Right lobe of liver (tissue), 4 donors: Measurements from ENCODE around the gene GNAQ.

Experiments
- POLR2A ChIP-seq: fragments of 450-650 bp; IDR thresholded peaks from one replicate; pipeline ENCODE4 v1.6.1; 2017; ENCODE audit warnings: antibody characterized with exemption, mild to moderate bottlenecking
- TF ChIP-seq, protein P1 (sequence below), 4 donors: fragments of 200-600 bp in 3 of 4; fragments of 450-650 bp in 1 of 4; IDR thresholded peaks; one replicate each; pipeline versions ENCODE4 v1.5.1 to v1.8.0; 2016 to 2022; ENCODE audit warnings: antibody characterized with exemption in 4 of 4, mild to moderate bottlenecking in 2 of 4
- donor health status: DM: no; HTN: no; CAD: no.
- donor health status: DM: no; HTN: no; CAD: no.
- donor health status: DM: no; HTN: yes; CAD: no.

DNA sequence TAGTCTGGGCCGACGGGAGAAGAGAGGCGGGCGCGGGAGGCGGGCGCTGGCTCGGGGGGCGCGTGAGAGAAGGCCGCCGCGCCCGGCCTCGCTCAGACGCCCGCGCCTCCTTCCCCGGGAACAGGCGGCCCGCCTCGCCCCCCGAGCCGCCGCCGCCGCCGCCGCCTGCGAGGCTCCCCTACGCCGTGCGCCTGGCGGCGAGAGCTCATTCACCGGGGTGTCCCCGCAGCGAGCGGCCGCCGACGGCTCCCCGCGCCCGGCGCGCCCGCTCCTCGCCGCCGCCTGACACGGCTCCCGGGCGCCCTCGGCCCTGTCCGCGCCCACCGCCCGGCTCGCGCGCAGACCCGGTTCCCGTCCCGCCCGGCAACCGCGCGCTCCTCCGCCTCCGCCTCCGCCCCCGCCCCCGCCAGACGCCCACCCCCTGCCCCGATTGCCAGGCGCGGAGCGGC lies at the start of gene GNAQ:
- TF ChIP-seq, protein P1, sequence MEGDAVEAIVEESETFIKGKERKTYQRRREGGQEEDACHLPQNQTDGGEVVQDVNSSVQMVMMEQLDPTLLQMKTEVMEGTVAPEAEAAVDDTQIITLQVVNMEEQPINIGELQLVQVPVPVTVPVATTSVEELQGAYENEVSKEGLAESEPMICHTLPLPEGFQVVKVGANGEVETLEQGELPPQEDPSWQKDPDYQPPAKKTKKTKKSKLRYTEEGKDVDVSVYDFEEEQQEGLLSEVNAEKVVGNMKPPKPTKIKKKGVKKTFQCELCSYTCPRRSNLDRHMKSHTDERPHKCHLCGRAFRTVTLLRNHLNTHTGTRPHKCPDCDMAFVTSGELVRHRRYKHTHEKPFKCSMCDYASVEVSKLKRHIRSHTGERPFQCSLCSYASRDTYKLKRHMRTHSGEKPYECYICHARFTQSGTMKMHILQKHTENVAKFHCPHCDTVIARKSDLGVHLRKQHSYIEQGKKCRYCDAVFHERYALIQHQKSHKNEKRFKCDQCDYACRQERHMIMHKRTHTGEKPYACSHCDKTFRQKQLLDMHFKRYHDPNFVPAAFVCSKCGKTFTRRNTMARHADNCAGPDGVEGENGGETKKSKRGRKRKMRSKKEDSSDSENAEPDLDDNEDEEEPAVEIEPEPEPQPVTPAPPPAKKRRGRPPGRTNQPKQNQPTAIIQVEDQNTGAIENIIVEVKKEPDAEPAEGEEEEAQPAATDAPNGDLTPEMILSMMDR (IDR thresholded peaks at IDR 0.05), result no peak
- no peak for TF ChIP-seq POLR2A
